Esophagus squamous epithelium (tissue), 5 donors: ENCODE data around the gene AXIN1. TPM values are rescaled to one million over a fixed set of nuclear protein-coding genes. Genes with fewer than 3 reads are reported as not detected.

Experiments
- DNase-seq: peaks from one replicate; lab custom pipeline; 2025; lab: John Stamatoyannopoulos, UW
- H3K27ac ChIP-seq, 4 donors: fragments of 200-600 bp; sonication (generic); one replicate each; pipeline ENCODE4 v1.5.1; 2016 to 2019; ENCODE audit warnings: mild to moderate bottlenecking in 1 of 4
- H3K27me3 ChIP-seq, 4 donors: fragments of 200-600 bp; sonication (generic); 1 replicate in 3 of 4; 2 replicates in 1 of 4; pipeline versions ENCODE4 v1.5.1 to v1.6.0; 2017 to 2021; ENCODE audit warnings: antibody characterized with exemption in 1 of 4
- H3K36me3 ChIP-seq, 3 donors: fragments of 200-600 bp; sonication (generic); one replicate each; pipeline ENCODE4 v1.5.1; 2016 to 2019
- H3K4me1 ChIP-seq, 3 donors: fragments of 200-600 bp; sonication (generic); one replicate each; pipeline ENCODE4 v1.5.1; 2017 to 2019
- H3K4me3 ChIP-seq, 4 donors: fragments of 200-600 bp; sonication (generic); 1 replicate in 3 of 4; 2 replicates in 1 of 4; pipeline ENCODE4 v1.5.1; 2016 to 2019; ENCODE audit warnings: mild to moderate bottlenecking in 2 of 4, moderate library complexity in 1 of 4
- H3K9me3 ChIP-seq, 3 donors: fragments of 200-600 bp; sonication (generic); one replicate each; pipeline ENCODE4 v1.5.1; 2016 to 2019
- POLR2A ChIP-seq, 4 donors: fragments of 450-650 bp; IDR thresholded peaks; one replicate each; pipeline ENCODE4 v1.6.1; 2017; ENCODE audit warnings: antibody characterized with exemption in 4 of 4, mild to moderate bottlenecking in 4 of 4, moderate library complexity in 3 of 4
- WGBS, 2 donors: methylation state at CpG; one replicate each; pipeline ENCODE4 v1.1.5; 2018; 5-methylcytosine and 5-hydroxymethylcytosine counted together
- intact Hi-C: fragments of 100-400 bp; cut with DNase I; formaldehyde crosslinking; loops from one replicate; pipeline ENCODE4 v1.15.0; 2022
- total RNA-seq, 4 donors: library from RNA; depleted of rRNA; stranded (reverse); fragments of >200 nt; gene quantifications; one replicate each; pipeline ENCODE4 v1.1.0, GENCODE V29; 2016
- TF ChIP-seq, protein P1 (sequence below), 6 experiments: fragments of 450-650 bp in 4 of 6; fragments of 200-600 bp in 2 of 6; sonication (generic) in 2 of 6; IDR thresholded peaks; one replicate each; pipeline ENCODE4 v1.5.1; 2016 to 2019; ENCODE audit warnings: antibody characterized with exemption in 6 of 6, mild to moderate bottlenecking in 4 of 6, moderate library complexity in 4 of 6
- donor health status: DM: yes; HTN: yes; CAD: no.

Gene AXIN1
- total RNA-seq, 4 donors from 2014 or later: 17.8 to 32.2 (median 22.2) TPM

- peak overlapping the region in 3 of 4 donors; percentile 54 to 73 (median 58) for H3K4me3 ChIP-seq
These were observed 18.5 kb upstream of the AXIN1 start for GRCh38 chr16:370979-371514.

DNA sequence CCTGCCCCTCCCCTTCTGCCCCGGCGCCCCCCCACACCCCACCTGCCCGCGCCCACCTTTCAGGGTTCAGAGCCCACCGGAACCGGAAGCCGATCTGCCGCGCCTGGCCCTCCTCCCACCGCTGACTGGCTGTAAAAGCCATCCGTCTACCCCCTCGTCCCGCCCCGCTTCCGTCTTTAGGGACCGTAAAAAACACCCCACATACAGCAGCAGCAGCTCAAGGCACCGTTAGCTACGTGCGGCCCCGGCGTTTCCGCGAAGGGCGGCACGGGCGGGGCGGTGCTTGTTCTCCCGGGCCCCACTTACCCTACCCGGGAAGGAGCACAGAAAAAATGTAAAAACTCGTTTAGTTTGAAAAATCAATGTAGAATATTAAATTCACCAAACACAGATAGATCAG is 17.9 kb upstream of the AXIN1 start, which contains the start of gene MRPL28:
Gene MRPL28, minus strand, starts transcription at position 96 of the 400 bp plus-strand sequence. CDS start 320 bp downstream, outside the sequence.
- H3K4me3 ChIP-seq: peak within 1 kb of the TSS; percentile 42 to 73 (median 56)
- intact Hi-C loops: no loop called here
- no peaks in the 10 kb centered on the region for H3K27me3 ChIP-seq
- H3K9me3 ChIP-seq: no peaks in the 10 kb centered on the region
- DNase-seq: peak; percentile 82
- peak within 1 kb of the TSS; percentile 61 to 84 (median 76) for H3K27ac ChIP-seq
- WGBS, 2 donors: 2 to 4% methylated on average over 11 to 14 of the region's 30 CpGs
- peaks cover 14 to 77% (median 27%) of the 10 kb centered on the region in 3 donors for H3K36me3 ChIP-seq
- peaks cover 16 to 25% (median 16%) of the 10 kb centered on the region in 3 donors for H3K4me1 ChIP-seq
- no peak for TF ChIP-seq POLR2A (IDR thresholded peaks at IDR 0.05)
- TF ChIP-seq, protein P1, sequence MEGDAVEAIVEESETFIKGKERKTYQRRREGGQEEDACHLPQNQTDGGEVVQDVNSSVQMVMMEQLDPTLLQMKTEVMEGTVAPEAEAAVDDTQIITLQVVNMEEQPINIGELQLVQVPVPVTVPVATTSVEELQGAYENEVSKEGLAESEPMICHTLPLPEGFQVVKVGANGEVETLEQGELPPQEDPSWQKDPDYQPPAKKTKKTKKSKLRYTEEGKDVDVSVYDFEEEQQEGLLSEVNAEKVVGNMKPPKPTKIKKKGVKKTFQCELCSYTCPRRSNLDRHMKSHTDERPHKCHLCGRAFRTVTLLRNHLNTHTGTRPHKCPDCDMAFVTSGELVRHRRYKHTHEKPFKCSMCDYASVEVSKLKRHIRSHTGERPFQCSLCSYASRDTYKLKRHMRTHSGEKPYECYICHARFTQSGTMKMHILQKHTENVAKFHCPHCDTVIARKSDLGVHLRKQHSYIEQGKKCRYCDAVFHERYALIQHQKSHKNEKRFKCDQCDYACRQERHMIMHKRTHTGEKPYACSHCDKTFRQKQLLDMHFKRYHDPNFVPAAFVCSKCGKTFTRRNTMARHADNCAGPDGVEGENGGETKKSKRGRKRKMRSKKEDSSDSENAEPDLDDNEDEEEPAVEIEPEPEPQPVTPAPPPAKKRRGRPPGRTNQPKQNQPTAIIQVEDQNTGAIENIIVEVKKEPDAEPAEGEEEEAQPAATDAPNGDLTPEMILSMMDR (IDR thresholded peaks at IDR 0.05): no peak

More at GRCh38 chr16:370979-371514, 18.5 kb upstream of the AXIN1 start:
- intact Hi-C loops: no loop called here
- H3K36me3 ChIP-seq: peaks cover 14 to 80% (median 27%) of the 10 kb centered on the region in 3 donors
- H3K27ac ChIP-seq: peak overlapping the region; percentile 61 to 84 (median 76)
- no peaks in the 10 kb centered on the region for H3K27me3 ChIP-seq
- H3K9me3 ChIP-seq: no peaks in the 10 kb centered on the region
- TF ChIP-seq, protein P1 (IDR thresholded peaks at IDR 0.05): no peak
- TF ChIP-seq POLR2A (IDR thresholded peaks at IDR 0.05): no peak
- no peak for DNase-seq
- peaks cover 16 to 25% (median 16%) of the 10 kb centered on the region in 3 donors for H3K4me1 ChIP-seq
- 47 to 51% methylated on average over 4 to 5 of the region's 10 CpGs for WGBS, 2 donors

- TF ChIP-seq POLR2A (IDR thresholded peaks at IDR 0.05): no peak
- TF ChIP-seq, protein P1 (IDR thresholded peaks at IDR 0.05): no peak
- intact Hi-C loops: no loop called here
- 14% methylated on average over 5 of the region's 44 CpGs; no CpG with 5 or more reads in 1 of the 2 donors for WGBS, 2 donors
These were observed 17.4 kb upstream of the AXIN1 start for GRCh38 chr16:369866-370436.

DNA sequence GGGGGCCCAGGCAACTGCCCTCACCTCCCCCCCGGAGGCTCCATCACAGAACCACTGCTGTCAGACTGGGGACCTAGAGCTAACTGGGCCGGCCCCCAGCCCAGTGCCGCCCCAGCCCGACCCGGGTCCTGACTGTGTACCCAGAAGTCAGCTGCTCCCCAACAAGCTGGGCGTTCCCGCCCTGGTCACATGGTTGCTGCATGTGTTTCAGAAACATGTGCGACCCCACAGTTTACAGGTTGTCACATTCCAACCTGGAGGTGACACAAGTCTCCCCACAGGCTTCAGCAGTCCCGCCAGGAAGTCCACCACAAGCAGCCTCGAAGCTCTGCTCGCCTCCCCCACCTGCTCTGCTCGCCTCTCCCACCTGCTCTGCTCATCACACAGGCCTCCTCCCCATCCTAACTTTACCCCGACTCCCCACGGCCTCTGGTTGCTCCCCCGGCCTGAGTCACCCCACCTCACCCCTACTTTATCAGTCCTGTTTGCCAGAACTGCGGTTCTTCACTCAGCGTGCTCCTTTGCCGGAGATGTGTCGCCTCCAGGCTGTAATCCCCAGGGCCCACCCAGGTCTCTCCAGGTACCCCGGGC is 16.8 kb upstream of the AXIN1 start:
- no peak for DNase-seq
- Histone ChIP-seq H3K4me3 (peak overlapping the region; percentile 42 to 73 (median 56)), H3K27me3 (peaks cover 0 to 8% (median 0%) of the 10 kb centered on the region in 4 donors), H3K9me3 (no peaks in the 10 kb centered on the region), H3K4me1 (peaks cover 16 to 25% (median 16%) of the 10 kb centered on the region in 3 donors), H3K27ac (no peak overlapping the region), H3K36me3 (peaks cover 14 to 66% (median 21%) of the 10 kb centered on the region in 3 donors)
- no peak for TF ChIP-seq POLR2A (IDR thresholded peaks at IDR 0.05)
- TF ChIP-seq, protein P1 (IDR thresholded peaks at IDR 0.05): no peak
- 62 to 68% methylated on average over 12 to 16 of the region's 20 CpGs for WGBS, 2 donors
- intact Hi-C loops: no loop called here

More at GRCh38 chr16:369866-370436, 17.4 kb upstream of the AXIN1 start:
- Histone ChIP-seq H3K27ac (peak overlapping the region; percentile 61 to 84 (median 76)), H3K9me3 (no peaks in the 10 kb centered on the region), H3K27me3 (peaks cover 0 to 2% (median 0%) of the 10 kb centered on the region in 4 donors), H3K4me1 (peaks cover 16 to 25% (median 16%) of the 10 kb centered on the region in 3 donors), H3K4me3 (peak overlapping the region; percentile 42 to 73 (median 56)), H3K36me3 (peaks cover 14 to 72% (median 26%) of the 10 kb centered on the region in 3 donors)
- no peak for DNase-seq
